ENCODE measurements around the gene OGDH.

Gene OGDH

DNA sequence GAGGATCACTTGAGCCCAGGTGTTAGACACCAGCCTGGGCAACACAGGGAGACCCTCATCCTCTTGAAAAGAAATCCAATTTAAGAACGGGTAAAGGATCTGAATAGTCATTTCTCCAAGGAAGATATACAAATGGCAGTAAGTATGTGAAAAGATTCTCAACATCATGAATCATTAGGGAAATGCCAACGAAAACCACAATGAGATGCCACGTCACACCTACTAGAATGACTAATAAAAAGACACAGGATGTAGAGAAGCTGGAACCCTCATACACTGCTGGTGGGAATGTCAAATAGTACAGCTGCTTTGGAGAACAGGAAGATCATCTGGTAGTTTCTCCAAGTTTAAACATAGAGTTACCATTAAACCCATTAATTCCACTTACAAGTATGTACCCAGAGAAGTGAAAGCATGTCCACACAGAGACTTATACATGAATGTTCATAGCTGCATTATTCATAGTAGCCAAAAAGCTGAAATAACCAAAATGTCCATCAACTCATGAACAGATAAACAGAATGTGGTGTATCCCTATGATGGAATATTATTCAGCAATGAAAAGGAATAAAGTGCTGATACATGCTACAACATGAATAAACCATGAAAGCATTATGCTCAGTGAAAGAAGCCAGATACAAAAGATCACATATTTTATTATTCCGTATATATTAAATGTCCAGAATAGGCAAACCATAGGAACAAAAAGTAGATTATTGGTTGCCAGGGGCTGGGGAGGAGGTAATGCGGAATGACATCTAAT, 129.2 kb downstream of the OGDH start:
- POLR2A ChIA-PET = no interaction called here
- Histone ChIP-seq H3K27ac (ENCODE audit: insufficient read depth in 1 of 2, low read depth in 1 of 2, low read length in 2 of 2, poor library complexity in 1 of 2, severe bottlenecking in 2 of 2) (no peak overlapping the region), H3K4me3 (ENCODE audit: control insufficient read depth in 1 of 7, extremely low read depth in 1 of 7, insufficient read depth in 4 of 7, low read depth in 2 of 7, low read length in 6 of 7) (no peak overlapping the region), H3K4me1 (ENCODE audit: control extremely low read depth in 1 of 4, control insufficient read depth in 4 of 4, insufficient read depth in 4 of 4, low read length in 3 of 4) (no peaks in the 10 kb centered on the region), H3K27me3 (replicated peaks in 2 of 5; ENCODE audit: control insufficient read depth in 4 of 5, insufficient read depth in 5 of 5, low read length in 4 of 5) (no peaks in the 10 kb centered on the region), H3K9me3 (ENCODE audit: control extremely low read depth in 1 of 5, control insufficient read depth in 4 of 5, insufficient read depth in 2 of 5, low read depth in 1 of 5, low read length in 4 of 5) (no peaks in the 10 kb centered on the region), H3K36me3 (ENCODE audit: control insufficient read depth in 4 of 4, insufficient read depth in 4 of 4, low read length in 3 of 4) (no peaks in the 10 kb centered on the region)
- WGBS (ENCODE audit: insufficient coverage) = 0% methylated on average over 1 of the region's 5 CpGs
- DNase-seq = peak; percentile 31 to 79 (median 79)
- CTCF ChIA-PET = interaction anchor here (1.0 kb wide), 2 partner anchors 12 to 18 kb away, joined by 3 read pairs; no protein-coding TSS in a partner anchor

DNA sequence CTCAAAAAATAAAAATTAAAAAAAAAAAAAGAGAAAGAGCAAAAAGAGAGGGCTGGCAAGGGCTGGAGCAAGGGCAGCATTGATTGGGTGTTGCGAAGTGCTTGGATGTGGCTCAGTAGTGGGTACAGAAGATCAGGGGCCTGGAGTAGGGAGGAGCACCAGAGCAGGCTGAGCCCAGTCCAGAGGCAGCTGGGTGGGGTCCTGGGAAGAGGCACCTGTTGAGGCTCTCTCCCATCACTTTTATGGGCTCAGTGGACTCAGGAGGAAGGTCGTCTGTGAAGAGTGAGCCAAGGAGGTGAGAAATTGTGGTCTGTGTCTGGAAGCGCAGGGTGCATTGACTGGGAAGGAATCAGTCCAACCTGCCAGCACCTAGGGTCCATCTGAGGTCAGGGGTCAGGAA, 130.5 kb downstream of the OGDH start:
- no peak overlapping the region for H3K4me3 ChIP-seq (ENCODE audit: control insufficient read depth in 1 of 7, extremely low read depth in 1 of 7, insufficient read depth in 4 of 7, low read depth in 2 of 7, low read length in 6 of 7)
- DNase-seq = no peak
- H3K4me1 ChIP-seq (ENCODE audit: control extremely low read depth in 1 of 4, control insufficient read depth in 4 of 4, insufficient read depth in 4 of 4, low read length in 3 of 4) = no peaks in the 10 kb centered on the region
- no peak overlapping the region for H3K27ac ChIP-seq (ENCODE audit: insufficient read depth in 1 of 2, low read depth in 1 of 2, low read length in 2 of 2, poor library complexity in 1 of 2, severe bottlenecking in 2 of 2)
- no peaks in the 10 kb centered on the region for H3K9me3 ChIP-seq (ENCODE audit: control extremely low read depth in 1 of 5, control insufficient read depth in 4 of 5, insufficient read depth in 2 of 5, low read depth in 1 of 5, low read length in 4 of 5)
- POLR2A ChIA-PET = interaction anchor here (0.8 kb wide), 1 partner anchor 154 kb away, joined by 3 read pairs; no protein-coding TSS in a partner anchor
- CTCF ChIA-PET = interaction anchor here (0.7 to 1.1 kb wide), 3 partner anchors 11 to 149 kb away, joined by 3 read pairs; no protein-coding TSS in a partner anchor
- no peaks in the 10 kb centered on the region for H3K36me3 ChIP-seq (ENCODE audit: control insufficient read depth in 4 of 4, insufficient read depth in 4 of 4, low read length in 3 of 4)
- no peaks in the 10 kb centered on the region for H3K27me3 ChIP-seq (replicated peaks in 2 of 5; ENCODE audit: control insufficient read depth in 4 of 5, insufficient read depth in 5 of 5, low read length in 4 of 5)
- 100% methylated on average over 3 of the region's 3 CpGs for WGBS (ENCODE audit: insufficient coverage)

DNA sequence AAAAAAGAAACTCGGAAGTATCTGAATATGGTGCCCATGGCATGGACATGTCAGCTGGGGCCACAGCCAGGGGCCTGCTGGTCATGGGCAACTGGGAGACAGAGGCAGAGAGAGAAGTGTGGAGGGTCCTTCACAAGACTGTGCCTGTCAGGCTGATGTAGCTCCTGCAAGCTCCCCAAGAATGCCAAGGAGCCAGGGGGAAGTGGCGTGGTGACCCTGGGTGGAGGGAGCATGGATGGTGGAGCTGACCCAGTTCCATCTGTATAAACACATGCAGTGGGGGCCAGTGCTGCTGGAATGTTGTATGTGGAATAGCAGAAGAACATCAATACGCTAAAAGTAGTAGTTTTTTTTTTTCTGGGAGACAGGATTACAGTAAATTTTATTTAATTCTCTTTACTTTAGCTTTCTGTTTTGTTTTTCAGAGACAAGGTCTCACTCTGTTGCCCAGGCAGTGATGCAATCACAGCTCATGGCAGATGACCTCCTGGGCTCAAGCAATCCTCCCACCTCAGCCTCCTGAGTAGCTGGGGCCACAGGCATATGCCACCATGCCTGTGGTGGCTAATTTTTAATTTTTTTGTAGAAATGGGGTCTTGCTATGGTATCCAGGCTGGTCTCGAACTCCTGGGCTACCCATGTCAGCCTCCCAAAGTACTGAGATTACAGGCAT, 131.8 kb downstream of the OGDH start:
- WGBS (ENCODE audit: insufficient coverage) = 100% methylated on average over 2 of the region's 4 CpGs
- no peaks in the 10 kb centered on the region for H3K27me3 ChIP-seq (replicated peaks in 2 of 5; ENCODE audit: control insufficient read depth in 4 of 5, insufficient read depth in 5 of 5, low read length in 4 of 5)
- peaks cover 0 to 2% (median 0%) of the 10 kb centered on the region in 4 experiments for H3K4me1 ChIP-seq (ENCODE audit: control extremely low read depth in 1 of 4, control insufficient read depth in 4 of 4, insufficient read depth in 4 of 4, low read length in 3 of 4)
- DNase-seq = no peak
- no peaks in the 10 kb centered on the region for H3K36me3 ChIP-seq (ENCODE audit: control insufficient read depth in 4 of 4, insufficient read depth in 4 of 4, low read length in 3 of 4)
- no peak overlapping the region for H3K4me3 ChIP-seq (ENCODE audit: control insufficient read depth in 1 of 7, extremely low read depth in 1 of 7, insufficient read depth in 4 of 7, low read depth in 2 of 7, low read length in 6 of 7)
- POLR2A ChIA-PET = no interaction called here
- no peaks in the 10 kb centered on the region for H3K9me3 ChIP-seq (ENCODE audit: control extremely low read depth in 1 of 5, control insufficient read depth in 4 of 5, insufficient read depth in 2 of 5, low read depth in 1 of 5, low read length in 4 of 5)
- no peak overlapping the region for H3K27ac ChIP-seq (ENCODE audit: insufficient read depth in 1 of 2, low read depth in 1 of 2, low read length in 2 of 2, poor library complexity in 1 of 2, severe bottlenecking in 2 of 2)
- CTCF ChIA-PET = interaction anchor here (1.1 kb wide), 1 partner anchor 150 kb away, joined by 3 read pairs; no protein-coding TSS in a partner anchor

DNA sequence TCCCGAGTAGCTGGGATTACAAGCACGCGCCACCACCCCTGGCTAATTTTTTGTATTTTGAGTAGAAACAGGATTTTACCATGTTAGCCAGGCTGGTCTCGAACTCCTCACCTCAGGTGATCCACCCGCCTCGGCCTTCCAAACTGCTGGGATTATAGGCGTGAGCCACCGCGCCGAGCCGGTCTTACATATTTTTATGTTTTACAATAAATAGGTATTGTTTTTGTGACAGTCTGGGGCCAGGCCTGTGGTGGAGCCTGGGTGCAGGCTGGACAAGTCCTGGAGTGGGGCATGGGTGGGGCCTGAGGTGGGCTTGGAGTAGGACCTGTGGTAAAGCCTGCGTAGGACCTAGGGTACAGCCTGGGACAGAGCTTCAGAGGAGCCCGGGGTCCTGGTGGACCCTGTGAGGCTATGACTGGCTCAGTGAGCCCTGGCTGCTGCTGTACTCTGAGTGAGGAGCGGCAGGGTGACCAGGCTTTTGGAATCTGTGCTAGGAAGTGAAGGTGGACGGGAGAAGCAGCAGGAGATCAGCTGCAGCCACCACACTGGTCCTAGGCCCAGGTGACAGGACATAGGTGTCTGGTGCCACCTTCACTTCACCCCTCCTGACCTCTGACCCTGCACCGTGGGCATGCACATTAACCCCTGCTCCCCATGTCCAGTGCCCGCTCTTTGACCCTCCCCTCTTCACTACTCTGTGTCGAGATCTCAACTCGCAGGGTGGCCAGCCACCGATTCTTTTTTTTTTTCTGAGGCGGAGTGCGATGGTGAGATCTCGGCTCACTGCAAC, 132.6 kb downstream of the OGDH start:
- Histone ChIP-seq H3K4me3 (ENCODE audit: control insufficient read depth in 1 of 7, extremely low read depth in 1 of 7, insufficient read depth in 4 of 7, low read depth in 2 of 7, low read length in 6 of 7) (no peak overlapping the region), H3K9me3 (ENCODE audit: control extremely low read depth in 1 of 5, control insufficient read depth in 4 of 5, insufficient read depth in 2 of 5, low read depth in 1 of 5, low read length in 4 of 5) (no peaks in the 10 kb centered on the region), H3K4me1 (ENCODE audit: control extremely low read depth in 1 of 4, control insufficient read depth in 4 of 4, insufficient read depth in 4 of 4, low read length in 3 of 4) (peaks cover 0 to 2% (median 0%) of the 10 kb centered on the region in 4 experiments), H3K36me3 (ENCODE audit: control insufficient read depth in 4 of 4, insufficient read depth in 4 of 4, low read length in 3 of 4) (no peaks in the 10 kb centered on the region), H3K27ac (ENCODE audit: insufficient read depth in 1 of 2, low read depth in 1 of 2, low read length in 2 of 2, poor library complexity in 1 of 2, severe bottlenecking in 2 of 2) (no peak overlapping the region), H3K27me3 (replicated peaks in 2 of 5; ENCODE audit: control insufficient read depth in 4 of 5, insufficient read depth in 5 of 5, low read length in 4 of 5) (no peaks in the 10 kb centered on the region)
- POLR2A ChIA-PET = no interaction called here
- WGBS (ENCODE audit: insufficient coverage) = 97% methylated on average over 12 of the region's 23 CpGs
- DNase-seq = no peak
- CTCF ChIA-PET = no interaction called here

DNA sequence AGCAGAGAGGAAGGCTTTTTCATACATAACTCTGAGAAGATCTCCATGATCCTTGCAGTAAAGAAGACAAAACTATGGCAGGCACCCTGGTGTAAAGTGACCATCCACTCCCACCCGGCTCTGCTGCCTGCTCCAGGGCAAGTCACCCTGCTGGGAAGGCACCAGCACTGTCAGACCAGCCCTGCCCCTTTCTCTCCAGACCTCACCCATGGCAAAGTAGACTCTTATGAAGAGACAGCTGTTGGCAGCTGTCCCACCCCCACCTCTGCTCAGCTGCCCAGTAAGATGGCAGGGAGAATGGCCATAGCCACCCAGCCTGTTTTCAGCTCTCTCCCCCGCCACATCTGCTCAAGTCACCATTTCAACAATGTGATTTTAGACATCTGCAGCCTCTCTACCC, 133.6 kb downstream of the OGDH start:
- no peaks in the 10 kb centered on the region for H3K36me3 ChIP-seq (ENCODE audit: control insufficient read depth in 4 of 4, insufficient read depth in 4 of 4, low read length in 3 of 4)
- CTCF ChIA-PET = no interaction called here
- POLR2A ChIA-PET = no interaction called here
- 100% methylated on average over 1 of the region's 2 CpGs for WGBS (ENCODE audit: insufficient coverage)
- no peak for DNase-seq
- H3K27me3 ChIP-seq (replicated peaks in 2 of 5; ENCODE audit: control insufficient read depth in 4 of 5, insufficient read depth in 5 of 5, low read length in 4 of 5) = no peaks in the 10 kb centered on the region
- no peaks in the 10 kb centered on the region for H3K9me3 ChIP-seq (ENCODE audit: control extremely low read depth in 1 of 5, control insufficient read depth in 4 of 5, insufficient read depth in 2 of 5, low read depth in 1 of 5, low read length in 4 of 5)
- no peak overlapping the region for H3K27ac ChIP-seq (ENCODE audit: insufficient read depth in 1 of 2, low read depth in 1 of 2, low read length in 2 of 2, poor library complexity in 1 of 2, severe bottlenecking in 2 of 2)
- H3K4me1 ChIP-seq (ENCODE audit: control extremely low read depth in 1 of 4, control insufficient read depth in 4 of 4, insufficient read depth in 4 of 4, low read length in 3 of 4) = peaks cover 0 to 2% (median 0%) of the 10 kb centered on the region in 4 experiments
- no peak overlapping the region for H3K4me3 ChIP-seq (ENCODE audit: control insufficient read depth in 1 of 7, extremely low read depth in 1 of 7, insufficient read depth in 4 of 7, low read depth in 2 of 7, low read length in 6 of 7)

DNA sequence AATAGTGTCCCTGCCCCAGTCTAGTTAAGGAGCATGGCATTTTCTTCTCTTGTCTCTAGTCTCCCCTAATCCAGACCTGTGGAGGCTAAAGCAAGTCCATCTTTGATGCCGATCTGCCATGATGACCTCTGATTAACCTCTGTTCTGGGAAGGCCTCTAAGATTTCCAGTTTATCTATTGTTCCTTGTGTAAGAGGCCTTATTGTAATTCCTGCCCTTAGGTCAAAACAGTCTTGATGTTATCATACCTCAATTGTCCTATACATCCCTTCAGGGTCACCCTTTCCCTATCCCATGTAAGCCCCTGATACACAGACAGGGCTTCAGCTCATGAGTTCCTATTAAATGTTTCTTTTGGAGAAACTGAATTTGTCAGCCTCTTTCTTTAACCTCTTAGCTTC, 137.3 kb downstream of the OGDH start:
- ChIA-PET POLR2A (no interaction called here), CTCF (no interaction called here)
- H3K9me3 ChIP-seq (ENCODE audit: control extremely low read depth in 1 of 5, control insufficient read depth in 4 of 5, insufficient read depth in 2 of 5, low read depth in 1 of 5, low read length in 4 of 5) = no peaks in the 10 kb centered on the region
- 100% methylated on average over 1 of the region's 1 CpG for WGBS (ENCODE audit: insufficient coverage)
- no peaks in the 10 kb centered on the region for H3K36me3 ChIP-seq (ENCODE audit: control insufficient read depth in 4 of 4, insufficient read depth in 4 of 4, low read length in 3 of 4)
- H3K4me3 ChIP-seq (ENCODE audit: control insufficient read depth in 1 of 7, extremely low read depth in 1 of 7, insufficient read depth in 4 of 7, low read depth in 2 of 7, low read length in 6 of 7) = no peak overlapping the region
- H3K27me3 ChIP-seq (replicated peaks in 2 of 5; ENCODE audit: control insufficient read depth in 4 of 5, insufficient read depth in 5 of 5, low read length in 4 of 5) = no peaks in the 10 kb centered on the region
- no peak for DNase-seq
- peaks cover 2 to 7% (median 4%) of the 10 kb centered on the region in 4 experiments for H3K4me1 ChIP-seq (ENCODE audit: control extremely low read depth in 1 of 4, control insufficient read depth in 4 of 4, insufficient read depth in 4 of 4, low read length in 3 of 4)
- no peak overlapping the region for H3K27ac ChIP-seq (ENCODE audit: insufficient read depth in 1 of 2, low read depth in 1 of 2, low read length in 2 of 2, poor library complexity in 1 of 2, severe bottlenecking in 2 of 2)

Measured in common myeloid progenitor, CD34-positive (primary cell).